ENCODE measurements around the gene CYP2B6.
A peak's percentile ranks its signal among the peaks of the same experiment; 100 is the strongest.
"Not testable (repeated sequence)": the region's sequence is repeated elsewhere in the genome, so short reads cannot be mapped to it uniquely, and the experiment has no call there.

The CYP2B6 gene

DNA sequence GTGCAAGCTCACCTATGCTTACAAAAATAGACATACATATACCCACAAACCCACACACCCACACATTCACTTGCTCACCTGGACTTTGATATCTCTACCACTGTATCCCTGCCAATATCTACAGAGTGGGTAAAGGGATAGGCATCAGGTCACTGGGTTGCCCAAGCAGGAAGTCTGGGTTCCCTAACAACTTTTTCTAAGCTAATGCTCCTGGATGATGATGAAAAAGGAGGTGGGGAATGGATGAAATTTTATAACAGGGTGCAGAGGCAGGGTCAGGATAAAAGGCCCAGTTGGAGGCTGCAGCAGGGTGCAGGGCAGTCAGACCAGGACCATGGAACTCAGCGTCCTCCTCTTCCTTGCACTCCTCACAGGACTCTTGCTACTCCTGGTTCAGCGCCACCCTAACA lies at the start of gene CYP2B6:
CYP2B6 (plus strand) TSS at position 311 of the 410 bp plus-strand sequence; CDS start at position 335, 24 bp downstream.
- no peak for FAIRE-seq

DNA sequence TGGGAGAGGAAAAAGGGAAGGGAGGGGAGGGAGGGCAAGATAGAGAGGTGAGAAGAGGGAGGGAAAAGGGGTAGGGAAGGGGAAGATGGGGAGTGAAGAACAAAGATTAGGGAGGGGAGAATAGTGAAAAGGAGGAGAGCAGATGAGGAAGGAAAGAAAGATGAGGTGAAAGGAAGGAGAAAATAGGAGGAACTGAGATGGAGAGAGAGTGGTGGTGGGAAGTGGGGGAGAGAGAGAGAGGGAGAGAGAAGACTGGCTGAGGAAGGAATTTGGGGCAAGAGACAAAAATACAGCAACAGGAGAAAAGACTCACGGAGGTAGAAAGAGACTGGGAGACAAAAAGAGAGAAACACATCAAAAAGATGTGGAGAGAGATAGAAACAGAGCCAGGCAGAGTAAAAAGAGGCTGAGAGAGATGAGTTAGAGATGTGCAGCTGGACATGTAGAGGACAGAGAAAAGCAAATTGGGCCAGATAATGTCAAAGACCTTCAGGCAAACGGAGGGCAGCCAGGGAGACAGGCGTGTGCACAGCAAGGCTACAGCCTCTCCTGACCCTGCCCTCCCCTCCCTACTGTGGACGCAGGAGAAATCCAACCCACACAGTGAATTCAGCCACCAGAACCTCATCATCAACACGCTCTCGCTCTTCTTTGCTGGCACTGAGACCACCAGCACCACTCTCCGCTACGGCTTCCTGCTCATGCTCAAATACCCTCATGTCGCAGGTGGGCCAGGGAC lies 49.4 kb upstream of the CYP2B6 start:
- FAIRE-seq, result no peak

More for the DNA sequence above, at the start of gene CYP2B6:
- no peak for DNase-seq (ENCODE audit: insufficient read length, low spot score)

DNA sequence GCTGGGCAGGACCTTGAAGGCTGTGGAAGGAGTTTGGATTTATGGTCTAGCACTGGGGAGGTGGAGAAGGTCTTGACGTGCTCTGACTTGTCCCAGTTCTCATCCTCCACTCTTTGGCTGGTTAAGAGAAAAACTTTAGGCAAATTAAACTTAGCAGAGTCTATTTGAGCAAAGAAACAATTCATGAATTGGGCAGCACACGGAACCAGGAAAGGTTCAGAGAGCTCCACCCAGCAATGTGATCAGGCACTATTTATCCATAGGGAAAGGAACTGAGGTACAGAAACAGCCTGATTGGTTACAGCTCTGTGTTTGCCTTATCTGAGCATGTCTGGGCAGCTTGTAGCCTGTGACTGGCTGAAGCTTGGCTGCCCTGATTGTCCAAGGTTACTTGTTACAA lies 45.4 kb upstream of the CYP2B6 start:
- DNase-seq (ENCODE audit: insufficient read length, low spot score), result no peak

More for the DNA sequence above, 49.4 kb upstream of the CYP2B6 start:
- DNase-seq (ENCODE audit: insufficient read length, low spot score), result no peak

DNA sequence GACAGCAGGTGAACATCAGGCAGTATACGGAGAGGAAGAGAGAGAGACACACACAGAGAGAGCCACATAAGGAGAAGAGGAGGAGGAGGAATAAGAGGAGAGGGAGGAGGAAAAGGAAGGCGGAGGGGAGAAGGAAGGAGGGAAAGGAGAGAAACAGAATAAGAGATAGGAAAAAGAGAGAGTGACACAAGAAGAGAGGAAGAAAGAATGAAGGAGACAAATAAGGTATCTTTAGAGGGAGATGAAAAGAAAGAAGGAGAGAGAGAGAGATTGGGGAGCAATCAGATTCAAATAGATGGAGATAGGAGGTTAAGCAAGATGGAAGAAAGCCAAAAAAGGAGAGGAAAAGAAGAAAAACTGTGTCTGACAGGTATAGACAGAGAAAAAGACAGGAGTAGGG lies 44.0 kb upstream of the CYP2B6 start:
- FAIRE-seq, result no peak
- no peak for DNase-seq (ENCODE audit: insufficient read length, low spot score)

More for the DNA sequence above, 45.4 kb upstream of the CYP2B6 start:
- FAIRE-seq, result no peak

DNA sequence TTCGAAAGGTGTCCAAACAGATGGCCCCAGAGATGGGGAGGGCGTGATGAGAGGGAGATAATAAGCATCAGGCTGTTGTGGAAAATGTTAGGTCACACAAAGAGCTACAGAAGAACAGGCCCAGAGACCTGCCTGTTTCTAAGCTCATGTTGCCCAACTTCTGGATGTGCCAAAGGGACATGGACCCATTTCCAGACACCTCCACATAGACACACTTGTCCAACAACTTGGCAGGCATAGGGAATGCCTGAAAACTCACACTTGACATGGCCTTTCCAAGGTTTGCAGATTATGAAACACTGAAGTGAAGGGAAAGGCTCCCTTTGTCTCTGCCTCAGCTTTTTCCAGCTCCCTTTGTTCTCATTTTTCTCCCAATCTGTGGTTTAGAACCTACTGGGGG lies 43.5 kb upstream of the CYP2B6 start:
- FAIRE-seq, result no peak

DNA sequence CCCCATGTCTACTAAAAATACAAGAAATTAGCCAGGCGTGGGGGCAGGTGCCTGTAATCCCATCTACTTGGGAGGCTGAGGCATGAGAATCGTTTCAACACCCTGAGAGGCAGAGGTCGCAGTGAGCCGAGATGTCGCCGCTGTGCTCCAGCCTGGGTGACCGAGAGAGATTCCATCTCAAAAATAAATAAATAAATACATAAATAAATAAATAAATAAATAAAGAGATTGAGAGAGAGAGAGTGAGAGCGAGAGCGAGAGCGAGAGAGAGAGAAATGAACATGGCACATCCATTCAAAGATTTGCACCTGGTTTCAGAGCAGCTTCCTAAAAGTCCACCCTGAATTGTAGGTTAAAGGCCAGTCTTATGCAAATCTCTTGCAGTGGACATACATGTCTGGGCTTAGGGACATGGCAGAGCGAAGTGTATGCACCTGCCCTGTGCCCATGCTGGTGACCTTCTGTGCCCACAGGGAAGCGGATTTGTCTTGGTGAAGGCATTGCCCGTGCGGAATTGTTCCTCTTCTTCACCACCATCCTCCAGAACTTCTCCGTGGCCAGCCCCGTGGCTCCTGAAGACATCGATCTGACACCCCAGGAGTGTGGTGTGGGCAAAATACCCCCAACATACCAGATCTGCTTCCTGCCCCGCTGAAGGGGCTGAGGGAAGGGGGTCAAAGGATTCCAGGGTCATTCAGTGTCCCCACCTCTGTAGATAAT lies 42.3 kb upstream of the CYP2B6 start:
- FAIRE-seq (no peak), DNase-seq (ENCODE audit: insufficient read length, low spot score) (no peak)

More for the DNA sequence above, 43.5 kb upstream of the CYP2B6 start:
- DNase-seq (ENCODE audit: insufficient read length, low spot score), result no peak

DNA sequence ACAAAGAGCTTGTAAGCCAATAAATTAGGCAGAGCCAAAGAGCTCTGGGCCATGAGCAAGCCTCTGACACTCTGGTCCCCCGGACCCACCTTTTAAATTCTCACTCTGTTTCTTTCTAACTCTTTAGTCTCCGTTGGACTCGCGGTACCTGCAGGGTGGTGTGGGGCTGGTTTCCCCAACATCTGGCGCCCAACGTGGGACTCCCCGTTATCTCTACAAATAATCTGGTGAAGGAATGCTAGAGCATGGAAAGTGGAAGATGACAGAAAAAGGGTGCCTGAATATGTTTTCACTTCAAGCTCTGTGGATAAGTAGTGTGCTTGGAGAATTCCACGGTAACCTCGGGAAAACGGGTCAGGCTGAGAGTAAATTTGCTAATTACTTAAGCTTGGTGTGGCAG lies 36.5 kb upstream of the CYP2B6 start:
- FAIRE-seq (no peak), DNase-seq (ENCODE audit: insufficient read length, low spot score) (no peak)

DNA sequence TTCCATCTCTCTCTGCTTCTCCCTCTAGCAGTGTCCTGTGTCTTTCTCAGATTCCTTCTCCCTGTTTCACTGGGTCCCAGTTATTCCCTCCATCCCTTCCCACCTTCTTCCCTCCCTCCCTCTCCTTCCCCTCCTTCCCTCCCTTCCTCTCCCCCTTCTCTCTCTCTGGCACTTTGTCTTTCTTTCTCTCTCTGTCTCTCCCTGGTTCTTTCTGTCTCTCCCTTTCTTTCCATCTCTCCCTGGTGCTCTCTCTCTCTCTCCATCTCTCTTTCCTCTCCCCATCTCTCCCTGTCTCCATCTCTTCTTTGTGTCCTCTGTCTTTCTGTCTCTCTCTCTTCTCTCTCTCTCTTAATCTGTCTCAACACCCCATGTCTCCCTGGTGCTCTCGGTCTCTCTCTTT lies 31.7 kb upstream of the CYP2B6 start:
- no peak for FAIRE-seq
- DNase-seq (ENCODE audit: insufficient read length, low spot score), result no peak

DNA sequence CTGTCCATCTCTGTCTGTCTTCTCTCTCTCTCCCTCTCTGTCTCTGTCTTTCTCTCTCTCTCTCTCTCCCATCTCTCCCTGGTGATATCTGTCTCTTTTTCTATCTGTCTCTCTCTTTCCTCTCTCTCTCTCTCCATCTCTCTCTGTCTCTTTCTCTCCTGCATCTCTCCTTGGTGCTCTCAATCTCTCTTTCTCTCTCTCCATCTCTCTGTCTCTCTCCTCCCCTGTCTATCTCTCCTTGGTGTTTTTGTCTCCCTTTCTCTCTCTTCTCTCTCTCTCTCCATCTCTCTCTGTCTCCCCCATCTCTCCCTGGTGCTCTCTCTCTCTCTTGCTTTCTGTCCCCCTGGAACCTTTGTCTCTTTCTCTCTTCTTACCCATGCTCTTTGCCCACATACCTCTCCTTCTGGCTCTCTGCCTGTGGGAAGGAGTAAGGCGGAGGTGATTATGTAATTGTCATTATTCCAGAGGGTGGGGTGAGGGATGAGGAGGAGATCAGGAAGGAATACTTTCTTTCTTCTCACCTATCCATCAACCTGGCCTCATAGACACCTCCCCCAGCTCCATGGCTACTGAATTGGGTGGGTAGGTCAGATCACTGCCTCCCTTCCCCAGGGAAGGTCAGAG lies 30.9 kb upstream of the CYP2B6 start:
- FAIRE-seq (no peak), DNase-seq (ENCODE audit: insufficient read length, low spot score) (no peak)

DNA sequence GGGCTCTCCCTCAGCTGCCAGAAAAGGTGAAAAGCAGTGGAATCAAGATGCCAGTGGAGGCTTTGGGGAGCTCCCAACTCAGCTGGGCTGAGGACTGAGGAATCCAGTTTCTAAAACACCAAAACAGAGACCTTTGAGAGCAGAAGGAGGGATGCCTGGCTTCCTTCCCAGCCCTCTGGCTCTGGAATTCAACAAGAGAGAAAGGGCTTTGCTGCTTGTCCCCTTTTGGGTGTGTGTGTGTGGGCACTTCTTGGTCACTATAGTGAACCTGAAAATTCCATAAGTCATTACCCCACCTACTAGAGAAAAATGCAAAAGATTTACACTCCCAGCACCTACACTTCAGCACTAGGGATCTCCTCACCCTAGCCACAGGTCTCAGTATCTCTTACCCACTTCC lies 30.3 kb upstream of the CYP2B6 start:
- no peak for FAIRE-seq
- no peak for DNase-seq (ENCODE audit: insufficient read length, low spot score)

DNA sequence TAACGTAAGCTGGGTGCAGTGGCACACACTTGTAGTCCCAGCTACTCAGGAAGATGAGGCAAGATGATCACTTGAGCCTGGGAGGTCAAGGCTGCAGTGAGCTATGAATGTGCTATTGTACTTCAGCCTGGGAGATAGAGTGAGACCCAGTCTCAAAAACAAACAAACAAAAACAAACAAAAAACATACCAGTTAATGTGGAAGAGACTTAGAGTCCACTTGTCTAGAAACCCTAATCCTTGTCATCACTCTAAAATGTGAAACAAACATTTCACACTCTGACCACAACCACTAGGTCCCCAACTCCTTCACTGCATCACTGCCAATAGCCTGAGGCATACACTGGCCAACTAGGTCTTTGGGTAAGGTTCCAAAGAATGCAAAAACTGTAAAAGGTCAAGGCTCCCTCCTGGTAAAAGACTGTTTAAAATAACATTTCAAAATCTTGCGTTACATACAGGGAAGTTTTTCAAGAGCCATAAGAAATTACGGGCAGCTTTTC lies 28.6 kb upstream of the CYP2B6 start:
- peak; percentile 45 for DNase-seq (ENCODE audit: insufficient read length, low spot score)
- FAIRE-seq, result no peak

DNA sequence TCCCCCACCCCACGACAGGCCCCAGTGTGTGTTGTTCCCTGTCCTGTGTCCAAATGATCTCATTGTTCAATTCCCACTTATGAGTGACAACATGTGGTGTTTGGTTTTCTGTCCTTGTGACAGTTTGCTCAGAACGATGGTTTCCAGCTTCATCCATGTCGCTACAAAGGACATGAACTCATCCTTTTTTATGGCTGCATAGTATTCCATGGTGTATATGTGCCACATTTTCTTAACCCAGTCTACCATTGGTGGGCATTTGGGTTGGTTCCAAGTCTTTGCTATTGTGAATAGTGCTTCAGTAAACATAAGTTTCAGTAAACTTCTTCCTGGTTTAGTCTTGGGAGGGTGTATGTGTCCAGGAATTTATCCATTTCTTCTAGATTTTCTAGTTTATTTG lies 26.7 kb upstream of the CYP2B6 start:
- not testable (repeated sequence) for FAIRE-seq; DNase-seq (ENCODE audit: insufficient read length, low spot score)

DNA sequence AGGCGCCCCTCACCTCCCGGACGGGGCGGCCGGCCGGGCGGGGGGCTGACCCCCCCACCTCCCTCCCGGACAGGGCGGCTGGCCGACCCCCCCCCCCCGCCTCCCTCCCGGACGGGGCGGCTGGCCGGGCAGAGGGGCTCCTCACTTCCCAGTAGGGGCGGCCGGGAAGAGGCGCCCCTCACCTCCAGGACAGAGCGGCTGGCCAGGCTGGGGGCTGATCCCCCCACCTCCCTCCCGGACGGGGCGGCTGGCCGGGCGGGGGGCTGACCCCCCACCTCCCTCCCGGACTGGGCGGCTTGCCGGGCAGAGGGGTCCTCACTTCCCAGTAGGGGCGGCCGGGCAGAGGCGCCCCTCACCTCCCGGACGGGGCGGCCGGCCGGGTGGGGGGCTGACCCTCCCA lies 25.7 kb upstream of the CYP2B6 start:
- not testable (repeated sequence) for DNase-seq (ENCODE audit: insufficient read length, low spot score); FAIRE-seq

DNA sequence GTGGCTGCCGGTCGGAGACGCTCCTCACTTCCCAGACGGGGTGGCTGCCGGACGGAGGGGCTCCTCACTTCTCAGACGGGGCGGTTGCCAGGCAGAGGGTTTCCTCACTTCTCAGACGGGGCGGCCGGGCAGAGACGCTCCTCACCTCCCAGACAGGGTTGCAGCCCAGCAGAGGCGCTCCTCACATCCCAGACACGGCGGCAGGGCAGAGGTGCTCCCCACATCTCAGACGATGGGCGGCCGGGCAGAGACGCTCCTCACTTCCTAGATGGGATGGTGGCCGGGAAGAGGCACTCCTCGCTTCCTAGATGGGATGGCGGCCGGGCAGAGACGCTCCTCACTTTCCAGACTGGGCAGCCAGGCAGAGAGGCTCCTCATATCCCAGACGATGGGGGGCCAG lies 24.5 kb upstream of the CYP2B6 start:
- not testable (repeated sequence) for FAIRE-seq; DNase-seq (ENCODE audit: insufficient read length, low spot score)

DNA sequence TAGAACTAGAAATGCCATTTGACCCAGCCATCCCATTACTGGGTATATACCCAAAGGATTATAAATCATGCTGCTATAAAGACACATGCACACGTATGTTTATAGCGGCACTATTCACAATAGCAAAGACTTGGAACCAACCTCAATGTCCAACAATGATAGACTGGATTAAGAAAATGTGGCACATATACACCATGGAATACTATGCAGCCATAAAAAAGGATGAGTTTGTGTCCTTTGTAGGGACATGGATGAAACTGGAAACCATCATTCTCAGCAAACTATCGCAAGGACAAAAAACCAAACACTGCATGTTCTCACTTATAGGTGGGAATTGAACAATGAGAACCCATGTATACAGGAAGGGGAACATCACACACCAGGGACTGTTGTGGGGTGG lies 23.0 kb upstream of the CYP2B6 start:
- DNase-seq (ENCODE audit: insufficient read length, low spot score); FAIRE-seq: not testable (repeated sequence)

DNA sequence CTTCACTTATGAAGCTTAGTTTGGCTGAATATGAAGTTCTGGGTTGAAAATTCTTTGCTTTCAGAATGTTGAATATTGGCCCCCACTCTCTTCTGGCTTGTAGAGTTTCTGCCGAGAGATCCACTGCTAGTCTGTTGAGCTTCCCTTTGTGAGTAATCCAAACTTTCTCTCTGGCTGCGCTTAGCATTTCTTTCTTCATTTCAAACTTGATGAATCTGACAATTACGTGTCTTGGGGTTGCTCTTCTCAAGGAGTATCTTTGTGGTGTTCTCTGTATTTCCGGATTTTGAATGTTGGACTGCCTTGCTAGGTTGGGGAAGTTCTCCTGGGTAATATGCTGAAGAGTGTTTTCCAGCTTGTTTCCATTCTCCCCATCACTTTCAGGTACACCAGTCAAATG lies 21.4 kb upstream of the CYP2B6 start:
- not testable (repeated sequence) for FAIRE-seq; DNase-seq (ENCODE audit: insufficient read length, low spot score)

DNA sequence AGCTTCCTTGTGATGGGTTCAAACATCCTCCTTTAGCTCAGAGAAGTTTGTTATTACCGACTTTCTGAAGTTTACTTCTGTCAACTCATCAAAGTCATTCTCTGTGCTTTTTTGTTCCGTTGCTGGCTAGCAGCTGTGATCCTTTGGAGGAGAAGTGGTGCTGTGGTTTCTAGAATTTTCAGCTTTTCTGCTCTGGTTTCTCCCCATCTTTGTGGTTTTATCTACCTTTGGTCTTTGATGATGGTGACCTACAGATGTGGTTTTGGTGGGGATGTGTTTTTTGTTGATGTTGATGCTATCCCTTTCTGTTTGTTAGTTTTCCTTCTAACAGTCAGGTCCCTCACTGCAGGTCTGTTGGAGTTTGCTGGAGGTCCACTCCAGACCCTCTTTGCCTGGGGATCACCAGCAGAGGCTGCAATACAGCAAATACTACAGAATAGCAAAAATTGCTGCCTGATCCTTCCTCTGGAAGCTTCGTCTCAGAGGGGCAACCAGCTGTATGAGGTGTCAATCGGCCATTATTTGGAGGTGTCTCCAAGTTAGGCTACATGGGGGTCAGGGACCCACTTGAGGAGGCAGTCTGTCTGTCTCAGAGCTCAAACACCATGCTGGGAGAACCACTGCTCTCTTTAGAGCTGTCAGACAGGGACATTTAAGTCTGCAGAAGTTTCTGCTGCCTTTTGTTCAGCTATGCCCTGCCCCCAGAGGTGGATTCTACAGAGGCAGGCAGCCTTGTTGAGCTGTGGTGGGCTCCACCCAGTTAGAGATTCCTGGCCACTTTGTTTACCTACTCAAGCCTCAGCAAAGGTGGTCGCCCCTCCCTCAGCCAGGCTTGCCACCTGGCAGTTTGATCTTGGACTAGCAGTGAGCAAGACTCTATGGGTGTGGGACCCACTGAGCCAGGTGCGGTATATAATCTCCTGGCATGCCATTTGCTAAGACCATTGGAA lies 20.4 kb upstream of the CYP2B6 start:
- not testable (repeated sequence) for FAIRE-seq

DNA sequence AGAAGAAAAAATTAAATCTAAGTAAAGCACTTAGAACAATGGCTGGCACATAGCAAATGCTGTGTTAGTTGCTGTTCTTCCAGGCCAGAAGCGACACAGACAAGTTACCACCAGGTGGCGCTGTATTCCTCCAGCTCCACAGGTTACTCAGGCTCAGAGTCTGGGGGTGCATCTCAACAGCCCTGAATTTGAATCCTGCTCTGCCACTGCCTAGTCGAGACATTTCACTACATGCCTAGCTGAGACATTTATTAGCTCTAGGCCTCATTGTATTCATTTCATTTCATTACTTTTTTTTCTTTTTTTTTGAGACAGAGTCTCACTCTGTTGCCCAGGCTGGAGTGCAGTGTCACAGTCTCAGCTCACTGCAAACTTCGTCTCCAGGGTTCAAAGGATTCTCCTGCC lies 16.4 kb upstream of the CYP2B6 start:
- no peak for FAIRE-seq
- DNase-seq (ENCODE audit: insufficient read length, low spot score), result peak; percentile 69

More for the DNA sequence above, 20.4 kb upstream of the CYP2B6 start:
- DNase-seq (ENCODE audit: insufficient read length, low spot score), result not testable (repeated sequence)

DNA sequence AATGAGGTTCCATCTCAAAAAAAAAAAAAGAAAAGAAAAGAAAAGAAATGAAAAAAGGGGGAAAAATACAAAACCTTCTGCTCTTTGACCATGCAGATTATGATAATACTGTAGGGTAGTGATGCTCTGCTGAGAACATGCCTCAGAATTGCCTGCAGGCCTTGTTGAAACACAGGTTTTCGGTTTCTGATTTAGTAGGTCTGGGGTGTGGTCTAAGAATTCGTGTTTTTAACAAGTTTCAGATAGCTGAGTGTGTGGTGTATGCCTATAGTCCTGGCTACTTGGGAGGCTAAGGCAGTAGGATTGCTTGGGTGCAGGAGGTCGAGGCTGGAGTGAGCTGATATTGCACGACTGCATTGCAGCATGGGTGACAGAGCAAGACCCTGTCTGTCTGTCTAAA lies 14.9 kb upstream of the CYP2B6 start:
- no peak for DNase-seq (ENCODE audit: insufficient read length, low spot score)
- no peak for FAIRE-seq

DNA sequence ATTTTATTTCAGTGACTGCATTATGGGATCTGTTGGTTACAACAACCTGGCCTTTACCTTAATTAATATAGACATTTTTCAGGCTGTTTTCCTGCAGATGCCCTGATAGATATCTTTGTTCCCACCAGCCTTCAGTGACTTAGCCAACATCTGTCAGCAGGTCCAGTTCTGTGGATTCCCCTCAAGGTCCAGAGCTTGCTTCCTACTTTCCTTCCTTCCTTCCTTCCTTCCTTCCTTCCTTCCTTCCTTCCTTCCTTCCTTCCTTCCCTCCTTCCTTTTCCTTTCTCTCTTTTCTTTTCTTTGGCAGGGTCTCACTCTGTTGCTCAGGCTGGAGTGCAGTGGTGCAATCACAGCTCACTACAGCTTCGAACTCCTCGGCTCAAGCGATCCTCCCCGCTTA lies 14.4 kb upstream of the CYP2B6 start:
- FAIRE-seq, result no peak
- DNase-seq (ENCODE audit: insufficient read length, low spot score), result no peak

Data from HTR-8/SVneo (cell line).